HFF-Myc (cell line): ENCODE measurements around the gene JMJD4.

Source experiments
- DNase-seq: peaks from one replicate; pipeline ENCODE4 v3.0.0-alpha.2; 2011; ENCODE audit warnings: low read depth; ENCODE audit errors: extremely low read depth
- H3K4me3 ChIP-seq: replicated peaks from 2 replicates; pipeline ENCODE4 v1.5.1; 2011; ENCODE audit warnings: low read depth, mild to moderate bottlenecking, control low read depth, low read length
- CTCF ChIP-seq: IDR thresholded peaks from 2 replicates; pipeline ENCODE4 v1.5.1; 2012; ENCODE audit warnings: mild to moderate bottlenecking, low read depth, low read length, control low read depth; ENCODE audit errors: missing control alignments

JMJD4 gene

GRCh38 chr1:227759341-227760300, 24.5 kb upstream of the JMJD4 start:
- DNase-seq, result peak; percentile 96
- no peak overlapping the region for H3K4me3 ChIP-seq

GRCh38 chr1:227758366-227758765, 23.3 kb upstream of the JMJD4 start:
- H3K4me3 ChIP-seq, result no peak overlapping the region
- no peak for TF ChIP-seq CTCF
- no peak for DNase-seq

More at GRCh38 chr1:227759341-227760300, 24.5 kb upstream of the JMJD4 start:
- no peak for TF ChIP-seq CTCF

GRCh38 chr1:227757781-227758180, 22.7 kb upstream of the JMJD4 start:
- no peak for DNase-seq
- H3K4me3 ChIP-seq, result no peak overlapping the region
- no peak for TF ChIP-seq CTCF

GRCh38 chr1:227756172-227756959, 21.3 kb upstream of the JMJD4 start:
- no peak overlapping the region for H3K4me3 ChIP-seq
- no peak for TF ChIP-seq CTCF
- no peak for DNase-seq

- no peak overlapping the region for H3K4me3 ChIP-seq
- no peak for TF ChIP-seq CTCF
- no peak for DNase-seq
Observed at GRCh38 chr1:227754958-227755357, 19.9 kb upstream of the JMJD4 start.

GRCh38 chr1:227753999-227754711, 19.1 kb upstream of the JMJD4 start:
- DNase-seq, result no peak
- H3K4me3 ChIP-seq, result no peak overlapping the region
- no peak for TF ChIP-seq CTCF
